RWPE1 (cell line): ENCODE measurements around the gene TADA3.

Source experiments
- CTCF ChIA-PET: fragments of 350-600 bp; sonication (Branson Sonifier 250); formaldehyde crosslinking; extraction: SDS; loops from one replicate; lab custom pipeline; 2021; lab: Yijun Ruan, JAX
- POLR2A ChIA-PET: fragments of 400-600 bp; formaldehyde crosslinking; extraction: SDS; loops from one replicate; lab custom pipeline; 2020; ENCODE audit warnings: antibody characterized with exemption; ENCODE audit not compliant: low non-redundant PET; lab: Yijun Ruan, JAX
- DNase-seq: peaks from one replicate; pipeline ENCODE4 v3.0.0; 2012; ENCODE audit warnings: low spot score
- H3K27ac ChIP-seq: fragments of 450-650 bp; 2 replicates; pipeline ENCODE4 v1.5.1; 2017
- CTCF ChIP-seq: fragments of 450-650 bp; conservative IDR thresholded peaks from 2 replicates; pipeline ENCODE4 v1.5.1; 2017; ENCODE audit warnings: low read depth, mild to moderate bottlenecking

The TADA3 gene

GRCh38 chr3:9806137-9806536 is 13.9 kb upstream of the TADA3 start:
- H3K27ac ChIP-seq, result peak overlapping the region; percentile 46
- no peak for TF ChIP-seq CTCF
- ChIA-PET CTCF (interaction anchor here (0.6 kb wide), 1 partner anchor 80 kb away, joined by 5 read pairs; no protein-coding TSS in a partner anchor), POLR2A (no interaction called here)
- no peak for DNase-seq

- CTCF ChIA-PET, result no interaction called here
- DNase-seq, result no peak
- POLR2A ChIA-PET, result no interaction called here
- peak overlapping the region; percentile 46; the same call in 1 of the 2 replicates for H3K27ac ChIP-seq
- TF ChIP-seq CTCF, result no peak
Measured at GRCh38 chr3:9804996-9805395, 12.7 kb upstream of the TADA3 start.

- H3K27ac ChIP-seq, result no peak overlapping the region
- no peak for DNase-seq
- ChIA-PET CTCF (interaction anchor here (0.5 kb wide), 1 partner anchor 1091 kb away, joined by 3 read pairs; no protein-coding TSS in a partner anchor), POLR2A (interaction anchor here (0.7 kb wide), 1 partner anchor 10 kb away, joined by 3 read pairs; no protein-coding TSS in a partner anchor)
- TF ChIP-seq CTCF, result no peak
Measured at GRCh38 chr3:9803494-9803893, 11.2 kb upstream of the TADA3 start.

GRCh38 chr3:9800529-9800928 is 8.3 kb upstream of the TADA3 start:
- TF ChIP-seq CTCF, result peak; percentile 24
- no peak overlapping the region for H3K27ac ChIP-seq
- POLR2A ChIA-PET, result no interaction called here
- CTCF ChIA-PET, result no interaction called here
- no peak for DNase-seq

GRCh38 chr3:9797196-9797945 is 5.1 kb upstream of the TADA3 start:
- TF ChIP-seq CTCF, result no peak
- H3K27ac ChIP-seq, result no peak overlapping the region
- ChIA-PET CTCF (no interaction called here), POLR2A (no interaction called here)
- DNase-seq, result no peak

- no peak overlapping the region for H3K27ac ChIP-seq
Measured at GRCh38 chr3:9795207-9795606, 2.9 kb upstream of the TADA3 start.

More at GRCh38 chr3:9795207-9795606, 2.9 kb upstream of the TADA3 start:
- TF ChIP-seq CTCF, result no peak
- CTCF ChIA-PET, result no interaction called here
- POLR2A ChIA-PET, result interaction anchor here (0.5 kb wide), 1 partner anchor 35 kb away, joined by 4 read pairs; no protein-coding TSS in a partner anchor
- DNase-seq, result no peak
